Panc1 (cell line): ENCODE results near the gene HLA-DOB.

ENCODE experiments used
- CTCF ChIP-seq: fragments of 450-650 bp; IDR thresholded peaks from 2 replicates; pipeline ENCODE4 v1.5.1; 2017; ENCODE audit warnings: mild to moderate bottlenecking
- REST ChIP-seq, 2 experiments: IDR thresholded peaks; 2 replicates each; pipeline ENCODE4 v1.6.1; 2011 to 2012; ENCODE audit warnings: low read depth in 2 of 2, control low read depth in 1 of 2, low read length in 1 of 2, mild to moderate bottlenecking in 1 of 2, moderate library complexity in 1 of 2; ENCODE audit not compliant: insufficient read depth in 1 of 2

- TF ChIP-seq CTCF (no peak), REST (IDR thresholded peaks at IDR 0.05; ENCODE audit: insufficient read depth in 1 of 2, low read depth in 2 of 2, low read length in 1 of 2) (no peak)
Observed at GRCh38 chr6:32774426-32774825, 42.4 kb downstream of the HLA-DOB start.
